Head of caudate nucleus (tissue), 42 donors: ENCODE data around the gene ZNG1B.
"Not testable (repeated sequence)": the region's sequence is repeated elsewhere in the genome, so short reads cannot be mapped to it uniquely, and the experiment has no call there.

ENCODE experiments used
- DNase-seq, 42 donors: peaks; one replicate each; pipeline versions ENCODE4 v3.0.0 to v3.0.0-alpha.2; 2020 to 2021; ENCODE audit warnings: mixed read lengths in 7 of 42
- intact Hi-C: fragments of 100-400 bp; cut with DNase I; formaldehyde crosslinking; loops from one replicate; pipeline ENCODE4 v1.15.0; 2022

The ZNG1B gene

GRCh38 chr2:113540834-113541203 lies 103.3 kb downstream of the ZNG1B start:
- intact Hi-C loops, DNase-seq: not testable (repeated sequence)

GRCh38 chr2:113541204-113541975 lies 103.9 kb downstream of the ZNG1B start:
- intact Hi-C loops: not testable (repeated sequence)

GRCh38 chr2:113541976-113542485 lies 104.5 kb downstream of the ZNG1B start:
- peak in 5 of 42 donors; percentile 4 to 27 (median 10) for DNase-seq
- intact Hi-C loops: not testable (repeated sequence)

More at GRCh38 chr2:113541204-113541975, 103.9 kb downstream of the ZNG1B start:
- DNase-seq: peak in 35 of 42 donors; percentile 2 to 56 (median 17)

GRCh38 chr2:113542529-113542928 lies 105.0 kb downstream of the ZNG1B start:
- intact Hi-C loops: not testable (repeated sequence)

More at GRCh38 chr2:113542529-113542928, 105.0 kb downstream of the ZNG1B start:
- not testable (repeated sequence) for DNase-seq
